ENCODE data around the gene OTOP3. TPM values are rescaled to one million over a fixed set of nuclear protein-coding genes. Genes with fewer than 3 reads are reported as not detected.

Gene OTOP3
- total RNA-seq, 1 donor from 2014 or later = not detected

- DNase-seq (ENCODE audit: low read depth in 2 of 2) = no peak
Observed at GRCh38 chr17:74941128-74941725, 5.5 kb downstream of the OTOP3 start.

GRCh38 chr17:74943808-74944522 lies 8.3 kb downstream of the OTOP3 start:
- DNase-seq (ENCODE audit: low read depth in 2 of 2) = no peak

GRCh38 chr17:74945543-74945942 lies 9.8 kb downstream of the OTOP3 start:
- no peak for DNase-seq (ENCODE audit: low read depth in 2 of 2)

DNA sequence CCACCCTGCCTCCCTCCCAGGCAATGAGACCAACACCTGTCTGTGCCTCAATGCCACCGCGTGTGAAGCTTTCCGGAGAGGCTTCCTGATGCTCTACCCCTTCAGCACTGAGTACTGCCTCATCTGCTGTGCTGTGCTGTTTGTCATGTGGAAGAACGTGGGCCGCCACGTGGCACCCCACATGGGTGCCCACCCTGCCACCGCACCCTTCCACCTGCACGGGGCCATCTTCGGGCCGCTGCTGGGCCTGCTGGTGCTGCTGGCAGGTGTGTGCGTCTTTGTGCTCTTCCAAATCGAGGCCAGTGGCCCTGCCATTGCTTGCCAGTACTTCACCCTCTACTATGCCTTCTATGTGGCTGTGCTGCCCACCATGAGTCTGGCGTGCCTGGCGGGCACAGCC lies 10.9 kb downstream of the OTOP3 start:
- no peak for DNase-seq (ENCODE audit: low read depth in 2 of 2)

GRCh38 chr17:74947041-74947754 lies 11.5 kb downstream of the OTOP3 start:
- DNase-seq (ENCODE audit: low read depth in 2 of 2) = no peak

GRCh38 chr17:74949455-74950115 lies 13.9 kb downstream of the OTOP3 start:
- no peak for DNase-seq (ENCODE audit: low read depth in 2 of 2)

- DNase-seq (ENCODE audit: low read depth in 2 of 2) = no peak
Observed at GRCh38 chr17:74950207-74950606, 14.5 kb downstream of the OTOP3 start.

DNA sequence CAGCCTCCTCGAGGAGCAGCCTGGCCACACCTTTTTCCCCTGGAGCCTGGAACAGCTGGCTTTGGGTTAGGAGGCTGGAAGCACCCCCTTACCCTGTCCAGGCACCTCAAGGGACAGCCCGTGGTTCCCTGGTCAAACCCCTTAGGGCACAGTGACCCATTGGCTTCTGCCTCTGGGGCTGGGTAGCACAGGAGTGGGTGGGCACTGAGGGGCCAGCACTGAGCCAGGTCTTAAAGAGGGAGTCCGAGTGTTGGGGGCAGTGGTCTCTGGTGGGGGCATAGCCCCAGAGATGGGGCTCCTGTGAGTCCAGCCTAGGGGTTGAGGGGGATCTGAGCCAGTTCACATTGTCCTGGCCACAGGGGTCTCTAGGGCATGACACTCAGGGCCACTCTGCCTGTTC lies 15.4 kb downstream of the OTOP3 start:
- no peak for DNase-seq (ENCODE audit: low read depth in 2 of 2)

GRCh38 chr17:74951680-74952421 lies 16.2 kb downstream of the OTOP3 start:
- DNase-seq (ENCODE audit: low read depth in 2 of 2) = no peak

GRCh38 chr17:74952431-74953133 lies 16.9 kb downstream of the OTOP3 start:
- DNase-seq (ENCODE audit: low read depth in 2 of 2) = no peak

DNA sequence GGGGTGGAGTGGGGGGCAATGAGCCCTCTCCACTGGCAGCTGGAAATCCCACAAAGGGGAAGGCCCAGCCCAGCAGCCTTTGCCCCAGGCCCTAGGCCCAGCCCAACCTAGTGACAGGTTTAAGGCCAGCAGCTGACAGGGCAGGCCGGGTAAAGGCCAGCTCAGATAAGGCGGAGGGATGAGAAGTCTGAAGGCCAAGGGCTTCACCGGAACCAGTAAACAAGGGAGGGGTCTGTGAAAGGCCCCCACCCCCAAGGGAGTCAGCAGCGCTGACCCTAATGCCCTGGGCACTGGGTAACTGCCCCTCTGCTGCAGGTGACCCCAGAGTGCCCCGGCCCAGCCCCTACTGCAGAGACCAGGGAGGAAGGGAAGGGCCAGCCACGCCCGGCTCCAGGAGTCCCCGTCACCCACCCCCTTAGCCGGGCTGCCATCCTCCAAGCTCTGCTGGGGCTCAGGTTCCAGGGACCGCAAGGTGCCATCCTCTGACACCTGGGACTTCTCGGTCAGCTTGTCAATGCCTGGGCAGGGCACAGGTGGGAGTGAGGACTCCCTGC lies 17.5 kb downstream of the OTOP3 start:
- no peak for DNase-seq (ENCODE audit: low read depth in 2 of 2)

- DNase-seq (ENCODE audit: low read depth in 2 of 2) = no peak
Observed at GRCh38 chr17:74954115-74954514, 18.4 kb downstream of the OTOP3 start.

GRCh38 chr17:74954665-74955421 lies 19.1 kb downstream of the OTOP3 start:
- no peak for DNase-seq (ENCODE audit: low read depth in 2 of 2)

DNA sequence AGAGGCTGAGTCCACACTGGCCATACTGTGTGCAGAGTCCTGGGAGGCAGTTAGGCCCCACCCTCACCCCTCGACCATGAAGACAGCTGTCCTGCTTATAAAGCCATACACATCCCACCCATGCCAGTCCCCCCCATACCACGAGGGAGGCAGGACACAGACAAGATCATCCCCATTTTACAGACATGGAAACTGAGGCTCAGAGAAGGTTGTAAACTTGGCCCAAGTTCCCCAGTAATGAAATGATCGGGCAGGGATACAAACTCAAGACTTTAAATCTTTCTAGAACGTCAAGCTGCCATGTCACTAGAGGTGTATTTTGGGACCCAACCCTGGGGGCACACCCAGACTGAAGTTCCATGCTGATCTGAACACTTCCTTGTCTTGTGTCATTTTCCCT lies 20.4 kb downstream of the OTOP3 start:
- no peak for DNase-seq (ENCODE audit: low read depth in 2 of 2)

GRCh38 chr17:74957935-74958740 lies 22.4 kb downstream of the OTOP3 start:
- peak in 1 of 2 donors; percentile 56 for DNase-seq (ENCODE audit: low read depth in 2 of 2)

- no peak for DNase-seq (ENCODE audit: low read depth in 2 of 2)
Observed at GRCh38 chr17:74959826-74960515, 24.3 kb downstream of the OTOP3 start.

GRCh38 chr17:74960570-74961342 lies 25.1 kb downstream of the OTOP3 start:
- no peak for DNase-seq (ENCODE audit: low read depth in 2 of 2)
